ENCODE measurements around the gene RIOX2.

DNA sequence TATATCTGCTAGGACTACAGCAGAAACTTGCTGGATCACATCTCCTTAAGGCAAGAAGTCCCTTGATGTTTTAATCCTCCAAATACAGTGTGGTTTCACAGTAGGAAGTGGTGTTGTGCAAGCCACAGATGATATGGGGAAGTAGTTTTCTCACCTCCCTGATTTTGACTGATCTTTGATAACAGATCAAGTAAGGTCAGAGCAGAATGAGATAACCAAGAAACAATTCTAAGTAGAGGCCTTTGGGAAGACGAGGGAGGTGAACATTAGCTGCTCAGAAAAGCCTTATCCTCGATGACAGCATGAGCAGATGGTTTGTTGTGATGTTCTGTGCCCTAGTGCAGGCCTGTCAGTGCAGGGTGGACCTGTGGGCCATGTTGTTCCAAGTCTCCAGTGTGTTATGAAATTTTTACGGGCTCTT lies 61.3 kb downstream of the RIOX2 start:
- TF ChIP-seq, protein P1, sequence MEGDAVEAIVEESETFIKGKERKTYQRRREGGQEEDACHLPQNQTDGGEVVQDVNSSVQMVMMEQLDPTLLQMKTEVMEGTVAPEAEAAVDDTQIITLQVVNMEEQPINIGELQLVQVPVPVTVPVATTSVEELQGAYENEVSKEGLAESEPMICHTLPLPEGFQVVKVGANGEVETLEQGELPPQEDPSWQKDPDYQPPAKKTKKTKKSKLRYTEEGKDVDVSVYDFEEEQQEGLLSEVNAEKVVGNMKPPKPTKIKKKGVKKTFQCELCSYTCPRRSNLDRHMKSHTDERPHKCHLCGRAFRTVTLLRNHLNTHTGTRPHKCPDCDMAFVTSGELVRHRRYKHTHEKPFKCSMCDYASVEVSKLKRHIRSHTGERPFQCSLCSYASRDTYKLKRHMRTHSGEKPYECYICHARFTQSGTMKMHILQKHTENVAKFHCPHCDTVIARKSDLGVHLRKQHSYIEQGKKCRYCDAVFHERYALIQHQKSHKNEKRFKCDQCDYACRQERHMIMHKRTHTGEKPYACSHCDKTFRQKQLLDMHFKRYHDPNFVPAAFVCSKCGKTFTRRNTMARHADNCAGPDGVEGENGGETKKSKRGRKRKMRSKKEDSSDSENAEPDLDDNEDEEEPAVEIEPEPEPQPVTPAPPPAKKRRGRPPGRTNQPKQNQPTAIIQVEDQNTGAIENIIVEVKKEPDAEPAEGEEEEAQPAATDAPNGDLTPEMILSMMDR (IDR thresholded peaks at IDR 0.05): no peak
- TF ChIP-seq POLR2A (IDR thresholded peaks at IDR 0.05): no peak
